ENCODE results near the gene DAPK1. TPM values are rescaled to one million over a fixed set of nuclear protein-coding genes. Genes with fewer than 3 reads are reported as not detected.

DAPK1 gene
- total RNA-seq, 1 donor from 2014 or later, result 196 TPM

DNA sequence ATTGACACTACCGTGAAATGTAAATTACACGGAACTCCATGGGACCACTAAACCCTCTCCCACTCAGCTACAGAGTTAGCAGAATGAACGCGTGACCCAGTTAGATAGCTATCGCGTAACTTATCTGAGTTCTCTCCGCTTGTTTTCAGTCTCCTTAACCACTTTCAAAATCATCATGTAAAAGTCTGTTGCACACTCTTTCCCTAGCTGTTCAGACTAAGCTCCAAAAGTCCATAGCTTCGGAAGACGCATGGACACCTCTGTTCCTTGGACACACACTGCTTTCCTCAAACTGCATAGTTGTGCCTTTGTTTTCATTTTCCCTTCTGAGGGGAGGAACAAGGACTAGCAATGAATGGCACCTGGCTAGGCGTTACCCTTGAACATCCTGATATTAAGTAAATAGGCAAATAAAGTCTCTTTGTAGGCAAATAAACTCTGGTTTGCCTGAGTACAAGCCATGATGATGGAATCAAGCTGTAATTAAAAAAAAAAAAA, 83.3 kb downstream of the DAPK1 start:
- Histone ChIP-seq H3K9me3 (no peaks in the 10 kb centered on the region), H3K36me3 (no peaks in the 10 kb centered on the region), H3K27ac (peak overlapping the region; percentile 26), H3K4me1 (peaks cover 51% of the 10 kb centered on the region), H3K4me3 (no peak overlapping the region), H3K27me3 (ENCODE audit: low read depth) (no peaks in the 10 kb centered on the region)
- intact Hi-C loops (cut with DNase I), result no loop called here
- ATAC-seq (peak in 1 of 2 donors; percentile 53), DNase-seq (no peak)
- TF ChIP-seq, protein P1, sequence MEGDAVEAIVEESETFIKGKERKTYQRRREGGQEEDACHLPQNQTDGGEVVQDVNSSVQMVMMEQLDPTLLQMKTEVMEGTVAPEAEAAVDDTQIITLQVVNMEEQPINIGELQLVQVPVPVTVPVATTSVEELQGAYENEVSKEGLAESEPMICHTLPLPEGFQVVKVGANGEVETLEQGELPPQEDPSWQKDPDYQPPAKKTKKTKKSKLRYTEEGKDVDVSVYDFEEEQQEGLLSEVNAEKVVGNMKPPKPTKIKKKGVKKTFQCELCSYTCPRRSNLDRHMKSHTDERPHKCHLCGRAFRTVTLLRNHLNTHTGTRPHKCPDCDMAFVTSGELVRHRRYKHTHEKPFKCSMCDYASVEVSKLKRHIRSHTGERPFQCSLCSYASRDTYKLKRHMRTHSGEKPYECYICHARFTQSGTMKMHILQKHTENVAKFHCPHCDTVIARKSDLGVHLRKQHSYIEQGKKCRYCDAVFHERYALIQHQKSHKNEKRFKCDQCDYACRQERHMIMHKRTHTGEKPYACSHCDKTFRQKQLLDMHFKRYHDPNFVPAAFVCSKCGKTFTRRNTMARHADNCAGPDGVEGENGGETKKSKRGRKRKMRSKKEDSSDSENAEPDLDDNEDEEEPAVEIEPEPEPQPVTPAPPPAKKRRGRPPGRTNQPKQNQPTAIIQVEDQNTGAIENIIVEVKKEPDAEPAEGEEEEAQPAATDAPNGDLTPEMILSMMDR (IDR thresholded peaks at IDR 0.05), result no peak

GRCh38 chr9:87581513-87581912, 83.8 kb downstream of the DAPK1 start:
- peak overlapping the region; percentile 19 for H3K27ac ChIP-seq

DNA sequence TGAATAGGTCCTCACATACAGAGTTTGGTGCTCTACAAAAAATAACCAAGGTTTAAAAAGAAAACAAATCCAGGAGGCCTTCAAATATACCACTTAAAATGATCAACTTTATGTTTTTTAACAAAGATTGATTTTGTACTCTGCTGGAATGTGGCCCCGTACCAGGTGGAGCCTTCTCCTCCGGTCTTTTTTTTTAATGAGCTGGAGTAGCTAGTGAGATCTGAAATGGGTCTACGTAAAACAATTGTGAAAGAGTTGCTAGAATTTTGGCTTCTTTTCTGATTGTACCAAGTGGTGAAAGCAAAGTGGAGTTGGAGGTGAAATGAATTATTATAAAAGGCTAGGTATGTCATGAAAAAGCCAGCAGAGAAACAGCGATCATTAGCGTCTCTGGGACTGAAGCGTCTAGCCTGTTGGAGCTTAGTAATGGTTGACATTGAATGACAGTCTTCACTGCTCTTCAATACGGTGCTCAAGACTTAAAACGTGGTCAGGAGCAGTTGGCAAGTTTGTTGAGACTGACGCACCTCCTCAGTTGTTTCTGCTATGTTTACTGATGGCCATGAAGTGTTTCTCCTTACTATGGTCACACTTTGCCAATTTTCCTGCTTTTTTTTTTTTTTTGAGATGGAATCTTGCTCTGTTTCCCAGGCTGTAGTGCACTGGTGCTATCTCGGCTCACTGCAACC, 84.4 kb downstream of the DAPK1 start:
- DNase-seq (no peak), ATAC-seq (peak; percentile 64 to 72)
- H3K4me1 ChIP-seq, result peaks cover 43% of the 10 kb centered on the region
- H3K9me3 ChIP-seq, result no peaks in the 10 kb centered on the region
- no peak overlapping the region for H3K4me3 ChIP-seq
- no peaks in the 10 kb centered on the region for H3K36me3 ChIP-seq
- TF ChIP-seq, protein P1 (IDR thresholded peaks at IDR 0.05), result no peak
- H3K27ac ChIP-seq, result peak overlapping the region; percentile 19
- no peaks in the 10 kb centered on the region for H3K27me3 ChIP-seq (ENCODE audit: low read depth)
- intact Hi-C loops (cut with DNase I), result no loop called here

More at GRCh38 chr9:87581513-87581912, 83.8 kb downstream of the DAPK1 start:
- Histone ChIP-seq H3K9me3 (no peaks in the 10 kb centered on the region), H3K4me3 (no peak overlapping the region), H3K4me1 (peaks cover 46% of the 10 kb centered on the region), H3K27me3 (ENCODE audit: low read depth) (no peaks in the 10 kb centered on the region), H3K36me3 (no peaks in the 10 kb centered on the region)
- TF ChIP-seq, protein P1 (IDR thresholded peaks at IDR 0.05), result no peak
- ATAC-seq (peak; percentile 27 to 39), DNase-seq (no peak)
- intact Hi-C loops (cut with DNase I), result no loop called here

GRCh38 chr9:87584326-87584725, 86.7 kb downstream of the DAPK1 start:
- no peak overlapping the region for H3K4me3 ChIP-seq
- H3K27ac ChIP-seq, result no peak overlapping the region
- peaks cover 30% of the 10 kb centered on the region for H3K4me1 ChIP-seq
- H3K27me3 ChIP-seq (ENCODE audit: low read depth), result no peaks in the 10 kb centered on the region
- no peaks in the 10 kb centered on the region for H3K9me3 ChIP-seq
- H3K36me3 ChIP-seq, result no peaks in the 10 kb centered on the region
- TF ChIP-seq, protein P1 (IDR thresholded peaks at IDR 0.05), result no peak
- no peak for ATAC-seq
- no peak for DNase-seq
- intact Hi-C loops (cut with DNase I), result no loop called here

- DNase-seq (no peak), ATAC-seq (no peak)
- no peaks in the 10 kb centered on the region for H3K27me3 ChIP-seq (ENCODE audit: low read depth)
- H3K9me3 ChIP-seq, result no peaks in the 10 kb centered on the region
- peaks cover 20% of the 10 kb centered on the region for H3K4me1 ChIP-seq
- H3K4me3 ChIP-seq, result no peak overlapping the region
- no peaks in the 10 kb centered on the region for H3K36me3 ChIP-seq
- TF ChIP-seq, protein P1 (IDR thresholded peaks at IDR 0.05), result no peak
- intact Hi-C loops (cut with DNase I), result no loop called here
- no peak overlapping the region for H3K27ac ChIP-seq
Measured at GRCh38 chr9:87585123-87585855, 87.6 kb downstream of the DAPK1 start.
